Fibroblast of upper back skin (primary cell): ENCODE results near the gene TNFRSF6B.

ENCODE experiments used
- DNase-seq: peaks from one replicate; pipeline ENCODE4 v3.0.0-alpha.2; 2013

Gene TNFRSF6B

GRCh38 chr20:63740070-63740626, 43.7 kb downstream of the TNFRSF6B start:
- peak; percentile 31 for DNase-seq

DNA sequence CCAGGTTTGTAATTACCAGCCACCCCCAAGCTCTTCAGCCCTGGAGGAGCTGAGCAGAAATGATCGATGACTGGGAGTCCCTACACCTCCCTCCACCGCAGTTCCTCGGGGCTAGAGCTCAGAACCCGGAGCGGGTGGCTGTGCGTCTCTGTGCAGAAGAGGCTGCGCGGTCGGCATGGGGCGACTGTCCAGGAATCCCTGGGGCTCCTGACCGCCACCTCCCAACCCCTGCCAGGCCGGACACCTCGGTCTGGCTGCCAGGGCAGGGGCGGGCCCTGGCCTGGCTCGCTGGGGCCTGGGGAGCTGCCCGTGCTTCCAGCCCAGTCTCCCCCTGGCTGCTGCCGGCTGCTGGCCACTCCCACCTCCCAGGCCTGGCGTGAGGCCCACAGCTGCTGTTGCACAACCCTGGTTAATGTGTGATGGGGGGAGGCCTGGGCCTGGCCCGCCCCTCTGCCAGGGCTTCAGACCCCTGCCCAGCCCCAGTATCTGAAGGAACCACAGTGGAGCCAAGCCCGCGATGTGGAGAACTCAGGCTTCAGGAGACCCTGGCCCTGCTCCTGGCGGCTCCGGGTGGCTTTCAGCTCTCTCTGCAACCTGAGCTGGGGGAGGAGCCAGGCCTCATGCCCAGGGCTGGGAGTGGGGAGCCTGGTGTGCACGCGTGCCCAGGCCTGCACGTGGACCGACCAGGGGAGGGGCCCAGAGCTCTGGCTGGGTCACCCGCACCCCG, 44.3 kb downstream of the TNFRSF6B start:
- DNase-seq = peak; percentile 89

- DNase-seq = no peak
These were observed 44.9 kb downstream of the TNFRSF6B start for GRCh38 chr20:63741354-63741675.

DNA sequence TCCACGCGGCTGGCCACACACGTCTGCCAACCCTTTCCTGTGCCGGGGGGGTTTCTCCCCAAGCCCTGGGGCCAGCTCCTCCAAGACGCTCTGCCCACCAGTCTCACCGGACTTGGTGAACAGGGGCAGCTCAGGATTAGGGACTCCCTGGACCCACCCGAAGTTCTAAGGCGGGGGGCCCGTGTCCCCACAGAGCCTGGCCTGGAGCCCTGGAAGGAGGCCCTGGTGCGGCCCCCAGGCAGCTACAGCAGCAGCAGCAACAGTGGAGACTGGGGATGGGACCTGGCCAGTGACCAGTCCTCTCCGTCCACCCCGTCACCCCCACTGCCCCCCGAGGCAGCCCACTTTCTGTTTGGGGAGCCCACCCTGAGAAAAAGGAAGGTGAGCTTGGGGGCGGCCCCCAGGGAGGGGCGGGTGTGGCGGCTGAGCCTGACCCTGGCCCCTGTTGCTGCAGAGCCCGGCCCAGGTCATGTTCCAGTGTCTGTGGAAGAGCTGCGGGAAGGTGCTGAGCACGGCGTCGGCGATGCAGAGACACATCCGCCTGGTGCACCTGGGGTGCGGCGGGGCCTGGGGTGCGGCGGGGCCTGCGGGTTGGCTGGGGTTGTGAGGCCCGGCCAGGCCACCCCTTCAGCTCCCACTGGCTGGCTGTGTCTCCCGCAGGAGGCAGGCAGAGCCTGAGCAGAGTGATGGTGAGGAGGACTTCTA, 45.4 kb downstream of the TNFRSF6B start:
- DNase-seq = no peak

DNA sequence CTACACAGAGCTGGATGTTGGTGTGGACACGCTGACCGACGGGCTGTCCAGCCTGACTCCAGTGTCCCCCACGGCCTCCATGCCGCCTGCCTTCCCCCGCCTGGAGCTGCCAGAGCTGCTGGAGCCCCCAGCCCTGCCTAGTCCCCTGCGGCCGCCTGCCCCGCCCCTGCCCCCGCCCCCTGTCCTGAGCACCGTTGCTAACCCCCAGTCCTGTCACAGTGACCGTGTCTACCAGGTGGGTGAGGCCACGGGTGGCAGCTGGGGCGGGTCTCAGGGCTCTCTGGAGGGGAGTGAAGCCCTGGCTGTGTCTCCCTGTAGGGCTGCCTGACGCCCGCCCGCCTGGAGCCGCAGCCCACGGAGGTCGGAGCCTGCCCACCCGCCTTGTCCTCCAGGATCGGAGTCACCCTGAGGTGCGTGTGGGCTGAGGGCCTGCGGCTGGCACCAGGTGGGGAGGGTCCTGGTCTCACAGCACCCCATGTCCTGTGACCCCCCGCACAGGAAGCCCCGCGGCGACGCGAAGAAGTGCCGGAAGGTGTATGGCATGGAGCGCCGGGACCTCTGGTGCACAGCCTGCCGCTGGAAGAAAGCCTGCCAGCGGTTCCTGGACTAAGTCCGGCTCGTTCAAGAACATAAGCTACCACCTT, 46.1 kb downstream of the TNFRSF6B start:
- no peak for DNase-seq

GRCh38 chr20:63743210-63743970, 46.9 kb downstream of the TNFRSF6B start:
- no peak for DNase-seq

- DNase-seq = no peak
These were observed 47.7 kb downstream of the TNFRSF6B start for GRCh38 chr20:63744158-63744557.

GRCh38 chr20:63744574-63745423, 48.3 kb downstream of the TNFRSF6B start:
- no peak for DNase-seq

DNA sequence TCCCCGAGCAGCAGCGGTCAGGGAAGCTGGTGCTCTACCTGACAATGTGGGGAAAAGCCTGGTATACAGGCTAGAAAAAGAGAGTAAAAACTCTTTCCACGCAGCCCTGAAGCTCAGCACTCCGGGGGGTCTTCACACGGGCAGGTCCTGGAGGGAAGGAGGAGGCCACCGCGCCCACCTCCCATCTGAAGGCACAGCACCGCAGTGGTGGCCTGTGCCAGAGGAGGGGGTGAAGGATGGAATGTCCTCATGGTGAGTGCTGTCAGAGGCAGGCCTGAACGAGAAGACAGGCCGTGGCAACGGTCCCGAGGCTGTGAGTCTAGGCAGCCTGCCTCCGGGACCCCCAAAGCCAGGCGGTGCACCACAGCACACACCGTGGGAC, 49.0 kb downstream of the TNFRSF6B start:
- no peak for DNase-seq

GRCh38 chr20:63745961-63746731, 49.7 kb downstream of the TNFRSF6B start:
- no peak for DNase-seq

DNA sequence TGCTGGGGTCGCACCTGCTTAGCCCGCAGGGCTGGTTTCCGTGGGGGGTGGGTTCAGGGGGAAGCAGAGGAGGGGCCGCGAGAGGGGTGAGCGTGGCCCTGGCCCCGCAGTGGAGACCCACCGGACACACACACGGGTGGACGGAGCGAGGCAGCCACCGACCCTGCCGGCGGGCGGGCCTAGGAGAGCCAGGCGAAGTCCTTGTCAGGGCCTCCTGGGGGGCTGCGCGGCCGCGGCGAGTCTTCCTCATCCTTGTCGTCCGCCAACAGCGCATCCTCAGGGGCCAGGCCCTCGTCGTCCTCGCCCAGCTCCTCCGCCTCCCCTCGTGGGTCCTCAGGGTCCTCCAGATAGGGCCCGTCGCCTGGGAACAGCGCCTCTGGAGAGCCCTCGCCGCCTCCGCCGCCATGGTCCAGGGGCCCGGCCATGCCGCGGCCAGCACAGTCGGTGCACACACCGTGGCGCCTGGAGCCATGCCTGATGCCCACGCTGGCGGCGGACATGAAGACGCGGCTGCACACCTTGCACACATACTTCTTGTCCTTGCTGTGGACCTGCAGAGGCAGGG, 50.4 kb downstream of the TNFRSF6B start:
- no peak for DNase-seq

DNA sequence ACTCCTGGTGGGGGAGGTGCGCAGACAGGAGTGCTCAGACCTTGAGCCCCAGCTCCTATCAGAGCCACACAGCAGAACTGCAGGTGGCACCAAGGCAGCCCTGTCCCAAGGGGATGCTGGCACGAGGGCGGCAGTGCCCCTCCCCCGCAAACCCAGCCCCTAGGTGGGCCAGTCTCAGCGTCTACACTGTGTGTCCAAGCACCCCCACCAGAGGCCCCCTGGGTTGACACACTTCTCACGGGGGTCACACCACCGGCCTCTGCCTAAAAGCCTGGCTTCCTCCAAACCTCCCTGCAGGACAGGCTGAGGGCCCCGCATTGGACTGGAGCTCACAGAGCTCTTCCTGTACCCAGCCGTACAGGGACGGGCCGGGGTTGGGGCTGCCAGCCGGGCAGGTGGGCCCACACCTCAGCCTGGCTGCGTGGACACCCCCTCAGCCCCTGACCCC, 51.2 kb downstream of the TNFRSF6B start:
- DNase-seq = no peak
